HCT116 (cell line): ENCODE results near the gene TEX2. TPM values are rescaled to one million over a fixed set of nuclear protein-coding genes. Genes with fewer than 3 reads are reported as not detected.

Experiments
- ATAC-seq: fragments of 200-7000 bp; cut with Tn5 transposase; 2 replicates; pipeline ENCODE4 v1.9.1; 2020; ENCODE audit warnings: mild to moderate bottlenecking, moderate library complexity
- BruUV-seq: library from RNA; stranded (reverse); fragments of 400-500 nt; replicated peaks from 2 replicates; lab custom pipeline; 2021; lab: Mats Ljungman, UMichigan
- CTCF ChIA-PET: fragments of 300-600 bp; sonication (Branson Sonifier 250); formaldehyde crosslinking; loops from one replicate; lab custom pipeline; 2021; ENCODE audit warnings: antibody characterized with exemption; lab: Charles Lee
- POLR2A ChIA-PET: fragments of 300-600, 350-600 bp; sonication (Branson Sonifier 250); formaldehyde crosslinking; loops from one replicate; lab custom pipeline; 2021; ENCODE audit warnings: antibody characterized with exemption; lab: Charles Lee
- RAD21 ChIA-PET, 2 experiments: fragments of 300-600 bp; sonication (Branson Sonifier 250); formaldehyde crosslinking; loops; one replicate each; lab custom pipeline; 2023; ENCODE audit warnings: low total read pairs in 2 of 2; ENCODE audit not compliant: uncharacterized antibody in 2 of 2, unreplicated experiment in 2 of 2, low non-redundant PET in 1 of 2; lab: Charles Lee
- DNase-seq: peaks from one replicate; pipeline ENCODE4 v3.0.0-alpha.2; 2010; ENCODE audit warnings: low read depth, low spot score
- H2AFZ ChIP-seq: fragments of 200-600 bp; shearing (Covaris generic), sonication (generic); 2 replicates; pipeline ENCODE4 v1.6.1; 2017; ENCODE audit warnings: low read depth, mixed run types, mixed read lengths, antibody characterized with exemption, low read length; ENCODE audit not compliant: poor library complexity, severe bottlenecking
- H3K27ac ChIP-seq: 2 replicates; pipeline ENCODE4 v1.5.1; 2012; ENCODE audit warnings: low read depth, low read length
- H3K27me3 ChIP-seq: fragments of 200-600 bp; sonication (generic); 2 replicates; pipeline ENCODE4 v1.6.1; 2016; ENCODE audit warnings: mixed run types, low read length, mixed read lengths; ENCODE audit not compliant: insufficient read depth
- H3K36me3 ChIP-seq, 2 experiments: fragments of 200-500 bp in 1 of 2; fragments of 200-600 bp in 1 of 2; sonication (Bioruptor generic) in 1 of 2; sonication (generic) in 1 of 2; 2 replicates each; pipeline versions ENCODE4 v1.5.1 to v1.6.1; 2014 to 2016; ENCODE audit warnings: low read length in 2 of 2, inconsistent platforms in 1 of 2, mixed read lengths in 1 of 2, mixed run types in 1 of 2; ENCODE audit not compliant: insufficient read depth in 2 of 2, control insufficient read depth in 1 of 2
- H3K4me1 ChIP-seq, 2 experiments: fragments of 200-600 bp in 1 of 2; sonication (generic) in 1 of 2; 2 replicates each; pipeline versions ENCODE4 v1.5.1 to v1.6.1; 2012 to 2017; ENCODE audit warnings: low read length in 2 of 2, inconsistent platforms in 1 of 2, mild to moderate bottlenecking in 1 of 2, mixed read lengths in 1 of 2, mixed run types in 1 of 2, moderate library complexity in 1 of 2; ENCODE audit not compliant: insufficient read depth in 2 of 2, control insufficient read depth in 1 of 2
- H3K4me2 ChIP-seq: fragments of 200-600 bp; sonication (generic); 2 replicates; pipeline ENCODE4 v1.6.1; 2017; ENCODE audit warnings: mixed run types, low read length, mixed read lengths
- H3K4me3 ChIP-seq, 2 experiments: fragments of 200-600 bp in 1 of 2; sonication (generic) in 1 of 2; replicated peaks in 1 of 2; 2 replicates each; pipeline ENCODE4 v1.5.1; 2011 to 2016; ENCODE audit warnings: low read length in 2 of 2, control low read depth in 1 of 2, low read depth in 1 of 2, mild to moderate bottlenecking in 1 of 2, mixed read lengths in 1 of 2, mixed run types in 1 of 2
- H3K79me2 ChIP-seq: fragments of 200-600 bp; sonication (generic); 2 replicates; pipeline ENCODE4 v1.6.1; 2017; ENCODE audit warnings: mild to moderate bottlenecking, mixed run types, low read length, moderate library complexity, mixed read lengths; ENCODE audit not compliant: insufficient read depth
- H3K9ac ChIP-seq: fragments of 200-600 bp; sonication (generic); 2 replicates; pipeline ENCODE4 v1.6.1; 2016; ENCODE audit warnings: low read length, mixed read lengths
- H3K9me2 ChIP-seq: fragments of 200-600 bp; sonication (generic), shearing (Covaris generic); 2 replicates; pipeline ENCODE4 v1.6.1; 2017; ENCODE audit warnings: mixed run types, mild to moderate bottlenecking, moderate library complexity; ENCODE audit not compliant: insufficient read depth
- H3K9me3 ChIP-seq, 2 experiments: fragments of 200-500 bp in 1 of 2; fragments of 200-600 bp in 1 of 2; sonication (Bioruptor generic) in 1 of 2; sonication (generic) in 1 of 2; 2 replicates each; pipeline ENCODE4 v1.6.1; 2014 to 2017; ENCODE audit warnings: low read length in 2 of 2, mixed read lengths in 2 of 2, inconsistent platforms in 1 of 2, low read depth in 1 of 2, mild to moderate bottlenecking in 1 of 2, mixed run types in 1 of 2, moderate library complexity in 1 of 2; ENCODE audit not compliant: control insufficient read depth in 1 of 2, insufficient read depth in 1 of 2
- H4K20me1 ChIP-seq: fragments of 200-600 bp; sonication (generic), shearing (Covaris generic); 2 replicates; pipeline ENCODE4 v1.6.1; 2017; ENCODE audit warnings: mixed run types, mild to moderate bottlenecking, moderate library complexity; ENCODE audit not compliant: insufficient read depth
- CEBPB ChIP-seq: IDR thresholded peaks from 2 replicates; pipeline ENCODE4 v1.6.1; 2012; ENCODE audit warnings: low read depth
- EGR1 ChIP-seq: IDR thresholded peaks from 2 replicates; pipeline ENCODE4 v1.6.1; 2012; ENCODE audit warnings: low read depth
- FOSL1 ChIP-seq: IDR thresholded peaks from 2 replicates; pipeline ENCODE4 v1.6.1; 2012; ENCODE audit warnings: low read depth
- JUND ChIP-seq: IDR thresholded peaks from 2 replicates; pipeline ENCODE4 v1.6.1; 2012
- SP1 ChIP-seq: IDR thresholded peaks from 2 replicates; pipeline ENCODE4 v1.6.1; 2012; ENCODE audit warnings: low read depth
- ZBTB33 ChIP-seq: IDR thresholded peaks from 2 replicates; pipeline ENCODE4 v1.6.1; 2011; ENCODE audit warnings: mild to moderate bottlenecking, low read length, moderate library complexity; ENCODE audit not compliant: insufficient replicate concordance; ENCODE audit errors: extremely low read depth
- ZFX ChIP-seq: fragments of 450-650 bp; IDR thresholded peaks from 2 replicates; pipeline ENCODE4 v1.6.1; 2017
- ZNF274 ChIP-seq: fragments of 200-500 bp; sonication (Bioruptor generic); IDR thresholded peaks from 2 replicates; pipeline ENCODE4 v1.6.1; 2014; ENCODE audit warnings: mild to moderate bottlenecking, low read depth, low read length, inconsistent platforms
- intact Hi-C: fragments of 100-400 bp; cut with micrococcal nuclease; formaldehyde crosslinking; loops from 2 replicates; pipeline ENCODE4 v1.10.0; 2022
- total RNA-seq: library from RNA; stranded (reverse); gene quantifications from one replicate; pipeline ENCODE4 v1.2.1, GENCODE V29; 2021; ENCODE audit not compliant: unreplicated experiment
- TF ChIP-seq, protein P1 (sequence below): IDR thresholded peaks from 2 replicates; pipeline ENCODE4 v1.6.1; 2012
- TF ChIP-seq, protein P2 (sequence below): IDR thresholded peaks from 2 replicates; pipeline ENCODE4 v1.6.1; 2012
- TF ChIP-seq, protein P3 (sequence below), 3 experiments: fragments of 200-600 bp in 1 of 3; sonication (generic) in 1 of 3; IDR thresholded peaks in 2 of 3; conservative IDR thresholded peaks in 1 of 3; 2 replicates each; pipeline ENCODE4 v1.5.1; 2012 to 2017; ENCODE audit warnings: low read depth in 2 of 3, low read length in 2 of 3, antibody characterized with exemption in 1 of 3, borderline replicate concordance in 1 of 3, control low read depth in 1 of 3, mild to moderate bottlenecking in 1 of 3, mixed read lengths in 1 of 3, mixed run types in 1 of 3, moderate library complexity in 1 of 3; ENCODE audit not compliant: insufficient read depth in 1 of 3
- TF ChIP-seq, protein P4 (sequence below): IDR thresholded peaks from 2 replicates; pipeline ENCODE4 v1.6.1; 2012; ENCODE audit warnings: low read depth

Gene TEX2
- total RNA-seq, 1 experiment from 2014 or later: 24.6 TPM

GRCh38 chr17:64172510-64172909 lies 90.5 kb downstream of the TEX2 start:
- intact Hi-C loops: no loop called here
- H3K27ac ChIP-seq: no peak overlapping the region
- TF ChIP-seq, protein P1, sequence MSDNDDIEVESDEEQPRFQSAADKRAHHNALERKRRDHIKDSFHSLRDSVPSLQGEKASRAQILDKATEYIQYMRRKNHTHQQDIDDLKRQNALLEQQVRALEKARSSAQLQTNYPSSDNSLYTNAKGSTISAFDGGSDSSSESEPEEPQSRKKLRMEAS: no peak
- no peak for TF ChIP-seq JUND
- no peak for TF ChIP-seq SP1
- TF ChIP-seq FOSL1: no peak
- no peak for TF ChIP-seq ZFX
- TF ChIP-seq, protein P2, sequence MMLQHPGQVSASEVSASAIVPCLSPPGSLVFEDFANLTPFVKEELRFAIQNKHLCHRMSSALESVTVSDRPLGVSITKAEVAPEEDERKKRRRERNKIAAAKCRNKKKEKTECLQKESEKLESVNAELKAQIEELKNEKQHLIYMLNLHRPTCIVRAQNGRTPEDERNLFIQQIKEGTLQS: no peak
- no peak for TF ChIP-seq EGR1
- TF ChIP-seq ZNF274: no peak
- TF ChIP-seq, all 23 proteins: peak for 0
- no TSS peak for BruUV-seq
- Histone ChIP-seq H3K9me3 (no peaks in the 10 kb centered on the region), H3K27me3 (no peaks in the 10 kb centered on the region), H3K4me3 (no peak overlapping the region), H2AFZ (no peak overlapping the region), H3K79me2 (no peaks in the 10 kb centered on the region), H3K9ac (no peak overlapping the region), H4K20me1 (no peaks in the 10 kb centered on the region), H3K36me3 (peaks cover 4 to 9% of the 10 kb centered on the region in 2 experiments; a peak in 3 of 4 replicates), H3K4me2 (no peak overlapping the region), H3K4me1 (no peaks in the 10 kb centered on the region), H3K9me2 (no peaks in the 10 kb centered on the region)
- POLR2A ChIA-PET: interaction anchor here (0.6 kb wide), 1 partner anchor 26 kb away, joined by 3 read pairs; no protein-coding TSS in a partner anchor
- CTCF ChIA-PET: no interaction called here
- RAD21 ChIA-PET: no interaction called here
- DNase-seq (no peak), ATAC-seq (no peak)

DNA sequence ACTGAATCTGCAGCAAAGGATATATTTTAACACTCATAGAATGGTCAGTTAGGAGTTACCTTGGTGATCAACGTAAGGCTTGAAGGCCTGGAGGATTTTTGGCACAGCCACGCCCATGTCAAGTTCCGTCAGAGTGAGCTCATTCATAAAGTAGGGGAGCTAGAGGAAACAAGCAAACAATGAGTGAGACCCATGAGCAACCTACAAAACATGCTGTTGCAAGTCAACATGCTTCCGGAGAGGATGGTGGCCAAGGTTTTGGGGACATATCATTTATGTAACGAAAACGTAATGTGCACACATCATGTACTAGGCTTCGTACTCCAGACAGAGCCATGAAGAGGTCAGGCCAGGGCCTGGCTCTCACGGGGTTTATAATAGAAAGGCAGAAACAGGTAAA lies 92.0 kb downstream of the TEX2 start:
- no peak for DNase-seq
- Histone ChIP-seq H3K4me3 (no peak overlapping the region), H3K9me2 (no peaks in the 10 kb centered on the region), H4K20me1 (no peaks in the 10 kb centered on the region), H3K27ac (no peak overlapping the region), H3K36me3 (peaks cover 0 to 9% of the 10 kb centered on the region in 2 experiments; a peak in 1 of 4 replicates), H3K9me3 (no peaks in the 10 kb centered on the region), H3K79me2 (no peaks in the 10 kb centered on the region), H3K27me3 (no peaks in the 10 kb centered on the region), H2AFZ (no peak overlapping the region), H3K9ac (no peak overlapping the region), H3K4me1 (no peaks in the 10 kb centered on the region), H3K4me2 (no peak overlapping the region)
- ATAC-seq: no peak
- BruUV-seq: no TSS peak
- ChIA-PET POLR2A (interaction anchor here (1.1 kb wide), 1 partner anchor 24 kb away, joined by 6 read pairs; no protein-coding TSS in a partner anchor), RAD21 (no interaction called here), CTCF (no interaction called here)
- intact Hi-C loops: no loop called here
- TF ChIP-seq ZBTB33 (no peak), CEBPB (no peak)
- TF ChIP-seq, protein P3, sequence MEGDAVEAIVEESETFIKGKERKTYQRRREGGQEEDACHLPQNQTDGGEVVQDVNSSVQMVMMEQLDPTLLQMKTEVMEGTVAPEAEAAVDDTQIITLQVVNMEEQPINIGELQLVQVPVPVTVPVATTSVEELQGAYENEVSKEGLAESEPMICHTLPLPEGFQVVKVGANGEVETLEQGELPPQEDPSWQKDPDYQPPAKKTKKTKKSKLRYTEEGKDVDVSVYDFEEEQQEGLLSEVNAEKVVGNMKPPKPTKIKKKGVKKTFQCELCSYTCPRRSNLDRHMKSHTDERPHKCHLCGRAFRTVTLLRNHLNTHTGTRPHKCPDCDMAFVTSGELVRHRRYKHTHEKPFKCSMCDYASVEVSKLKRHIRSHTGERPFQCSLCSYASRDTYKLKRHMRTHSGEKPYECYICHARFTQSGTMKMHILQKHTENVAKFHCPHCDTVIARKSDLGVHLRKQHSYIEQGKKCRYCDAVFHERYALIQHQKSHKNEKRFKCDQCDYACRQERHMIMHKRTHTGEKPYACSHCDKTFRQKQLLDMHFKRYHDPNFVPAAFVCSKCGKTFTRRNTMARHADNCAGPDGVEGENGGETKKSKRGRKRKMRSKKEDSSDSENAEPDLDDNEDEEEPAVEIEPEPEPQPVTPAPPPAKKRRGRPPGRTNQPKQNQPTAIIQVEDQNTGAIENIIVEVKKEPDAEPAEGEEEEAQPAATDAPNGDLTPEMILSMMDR (IDR thresholded peaks at IDR 0.05 in 2 of 3, conservative IDR thresholded peaks at IDR 0.05 in 1 of 3; ENCODE audit: borderline replicate concordance in 1 of 3, insufficient read depth in 1 of 3, low read depth in 2 of 3, low read length in 2 of 3): no peak
- TF ChIP-seq, protein P4, sequence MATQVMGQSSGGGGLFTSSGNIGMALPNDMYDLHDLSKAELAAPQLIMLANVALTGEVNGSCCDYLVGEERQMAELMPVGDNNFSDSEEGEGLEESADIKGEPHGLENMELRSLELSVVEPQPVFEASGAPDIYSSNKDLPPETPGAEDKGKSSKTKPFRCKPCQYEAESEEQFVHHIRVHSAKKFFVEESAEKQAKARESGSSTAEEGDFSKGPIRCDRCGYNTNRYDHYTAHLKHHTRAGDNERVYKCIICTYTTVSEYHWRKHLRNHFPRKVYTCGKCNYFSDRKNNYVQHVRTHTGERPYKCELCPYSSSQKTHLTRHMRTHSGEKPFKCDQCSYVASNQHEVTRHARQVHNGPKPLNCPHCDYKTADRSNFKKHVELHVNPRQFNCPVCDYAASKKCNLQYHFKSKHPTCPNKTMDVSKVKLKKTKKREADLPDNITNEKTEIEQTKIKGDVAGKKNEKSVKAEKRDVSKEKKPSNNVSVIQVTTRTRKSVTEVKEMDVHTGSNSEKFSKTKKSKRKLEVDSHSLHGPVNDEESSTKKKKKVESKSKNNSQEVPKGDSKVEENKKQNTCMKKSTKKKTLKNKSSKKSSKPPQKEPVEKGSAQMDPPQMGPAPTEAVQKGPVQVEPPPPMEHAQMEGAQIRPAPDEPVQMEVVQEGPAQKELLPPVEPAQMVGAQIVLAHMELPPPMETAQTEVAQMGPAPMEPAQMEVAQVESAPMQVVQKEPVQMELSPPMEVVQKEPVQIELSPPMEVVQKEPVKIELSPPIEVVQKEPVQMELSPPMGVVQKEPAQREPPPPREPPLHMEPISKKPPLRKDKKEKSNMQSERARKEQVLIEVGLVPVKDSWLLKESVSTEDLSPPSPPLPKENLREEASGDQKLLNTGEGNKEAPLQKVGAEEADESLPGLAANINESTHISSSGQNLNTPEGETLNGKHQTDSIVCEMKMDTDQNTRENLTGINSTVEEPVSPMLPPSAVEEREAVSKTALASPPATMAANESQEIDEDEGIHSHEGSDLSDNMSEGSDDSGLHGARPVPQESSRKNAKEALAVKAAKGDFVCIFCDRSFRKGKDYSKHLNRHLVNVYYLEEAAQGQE: no peak
- TF ChIP-seq, protein P2: no peak
